GM21390 (cell line): Measurements from ENCODE around the gene CRYL1.

Experiments used
- ATAC-seq: cut with Tn5 transposase; IDR thresholded peaks from one replicate; pipeline ENCODE4 v1.9.1; 2021; ENCODE audit not compliant: unreplicated experiment

Gene CRYL1

DNA sequence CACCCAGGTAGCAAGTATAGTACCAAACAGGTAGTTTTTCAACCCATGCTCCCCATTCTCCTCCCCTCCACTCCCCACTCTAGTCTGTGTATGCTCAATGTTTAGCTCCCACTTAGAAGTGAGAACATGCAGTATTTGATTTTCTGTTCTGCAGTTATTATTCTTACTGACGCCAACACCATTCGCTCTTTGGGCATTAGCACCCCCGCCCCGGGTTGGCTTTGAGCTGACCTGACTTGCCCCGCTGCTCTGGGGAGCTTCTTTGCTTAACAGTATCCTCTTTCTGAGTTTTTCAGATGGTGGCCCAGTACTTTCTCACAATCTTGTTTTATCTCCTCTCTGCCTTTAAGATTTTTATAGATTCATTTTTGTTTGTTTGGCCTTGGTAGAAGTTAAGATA, 138.7 kb downstream of the CRYL1 start:
- no peak for ATAC-seq

DNA sequence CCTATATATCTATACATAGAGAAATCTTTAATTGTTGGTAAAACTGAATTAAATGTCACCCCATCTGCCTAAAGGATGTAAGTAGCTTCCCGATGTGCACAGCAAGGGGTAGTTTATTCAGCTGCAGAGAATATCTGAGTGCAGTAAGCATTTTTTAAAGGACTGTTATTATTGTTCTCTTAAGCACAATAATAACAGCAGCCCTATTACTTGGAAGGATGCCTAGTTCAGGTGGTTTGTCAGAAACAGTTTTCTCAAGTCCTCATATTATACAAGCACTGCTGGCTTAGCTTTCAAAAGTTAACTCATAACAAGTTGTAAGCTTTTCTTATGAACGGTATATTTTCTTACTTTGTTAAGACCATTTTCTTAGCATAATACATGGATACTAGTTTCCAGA, 142.6 kb downstream of the CRYL1 start:
- no peak for ATAC-seq

DNA sequence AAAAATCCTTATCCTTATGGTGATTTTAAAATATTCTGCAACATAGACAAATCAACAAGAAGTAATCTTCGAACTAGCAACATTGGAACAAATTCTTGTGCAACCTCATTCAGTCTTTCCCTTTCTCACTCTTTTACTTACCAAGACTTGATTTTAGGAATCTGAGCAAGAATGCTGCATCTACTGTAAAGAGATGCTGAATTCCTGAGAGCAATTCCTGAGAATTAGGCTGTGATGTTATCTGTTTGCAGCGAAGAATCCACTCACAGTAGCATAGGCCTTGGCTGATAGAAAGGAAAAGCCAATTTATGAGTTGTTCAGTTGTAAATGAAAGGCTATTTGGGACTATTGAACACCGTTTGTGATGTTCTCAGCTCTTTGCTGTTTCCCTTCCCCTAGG, 144.3 kb downstream of the CRYL1 start:
- no peak for ATAC-seq

GRCh38 chr13:20378721-20379120, 146.9 kb downstream of the CRYL1 start:
- ATAC-seq, result no peak

- no peak for ATAC-seq
These were observed 147.9 kb downstream of the CRYL1 start for GRCh38 chr13:20377720-20378119.

DNA sequence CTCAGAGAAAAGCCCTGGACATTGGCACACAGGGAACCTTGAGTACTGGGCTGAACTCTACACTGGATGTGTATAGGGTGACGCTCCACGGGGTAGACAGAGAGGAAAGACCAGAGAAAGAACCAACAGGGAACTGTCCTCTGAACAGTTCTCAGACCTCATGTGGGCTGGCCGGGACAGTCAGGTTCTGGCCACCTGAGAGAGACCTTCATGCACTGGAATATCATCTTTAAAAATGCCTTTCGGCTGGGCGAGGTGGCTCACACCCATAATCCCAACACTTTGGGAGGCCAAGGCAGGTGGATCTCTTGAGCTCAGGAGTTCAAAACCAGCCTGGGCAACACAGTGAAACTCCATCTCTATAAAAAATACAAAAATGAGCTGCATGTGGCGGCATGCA, 149.8 kb downstream of the CRYL1 start:
- no peak for ATAC-seq

DNA sequence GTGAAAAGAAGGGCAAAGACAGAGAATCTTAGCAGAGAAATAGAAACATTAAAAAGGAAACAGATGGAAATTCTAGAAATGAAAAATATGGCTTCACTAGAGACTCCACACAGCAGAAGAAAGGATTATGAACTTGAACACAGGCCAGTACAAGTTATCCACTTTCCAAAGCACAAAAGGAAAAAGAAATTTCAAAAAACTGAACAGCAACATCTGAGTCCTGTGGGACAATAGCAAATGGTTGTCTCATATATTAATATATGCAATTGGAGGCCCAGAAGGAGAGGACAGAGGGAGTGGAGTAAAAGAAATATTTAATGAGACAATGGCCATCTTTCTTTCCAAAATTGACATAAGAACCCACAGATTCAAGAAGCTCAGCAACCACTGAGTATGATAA, 151.8 kb downstream of the CRYL1 start:
- ATAC-seq, result no peak

GRCh38 chr13:20371825-20372224, 153.8 kb downstream of the CRYL1 start:
- no peak for ATAC-seq

- no peak for ATAC-seq
These were observed 154.7 kb downstream of the CRYL1 start for GRCh38 chr13:20370815-20371421.

- no peak for ATAC-seq
These were observed 155.7 kb downstream of the CRYL1 start for GRCh38 chr13:20369886-20370361.

DNA sequence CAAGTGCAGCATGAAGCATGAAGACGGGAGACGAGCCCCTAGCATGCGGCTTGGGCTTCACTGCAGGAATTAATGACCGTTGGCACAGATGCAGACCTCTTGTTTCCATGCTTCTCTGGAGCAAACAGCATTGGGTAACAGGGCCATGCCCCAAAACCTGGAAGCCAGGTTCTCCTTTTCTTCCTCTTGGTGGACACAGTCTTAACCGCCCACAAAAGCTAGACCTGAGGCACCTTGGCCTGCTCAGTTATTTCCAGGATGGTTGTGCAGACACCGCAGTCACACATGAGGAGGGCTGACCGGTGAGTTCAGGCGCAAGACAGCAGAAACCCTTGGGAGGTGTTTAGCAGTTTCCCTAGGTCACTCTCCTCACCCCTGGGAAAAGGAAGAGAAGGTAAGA, 159.6 kb downstream of the CRYL1 start:
- ATAC-seq, result no peak

GRCh38 chr13:20363603-20364002, 162.1 kb downstream of the CRYL1 start:
- ATAC-seq, result no peak

GRCh38 chr13:20363172-20363571, 162.5 kb downstream of the CRYL1 start:
- no peak for ATAC-seq

- ATAC-seq, result no peak
These were observed 163.1 kb downstream of the CRYL1 start for GRCh38 chr13:20362484-20363041.

DNA sequence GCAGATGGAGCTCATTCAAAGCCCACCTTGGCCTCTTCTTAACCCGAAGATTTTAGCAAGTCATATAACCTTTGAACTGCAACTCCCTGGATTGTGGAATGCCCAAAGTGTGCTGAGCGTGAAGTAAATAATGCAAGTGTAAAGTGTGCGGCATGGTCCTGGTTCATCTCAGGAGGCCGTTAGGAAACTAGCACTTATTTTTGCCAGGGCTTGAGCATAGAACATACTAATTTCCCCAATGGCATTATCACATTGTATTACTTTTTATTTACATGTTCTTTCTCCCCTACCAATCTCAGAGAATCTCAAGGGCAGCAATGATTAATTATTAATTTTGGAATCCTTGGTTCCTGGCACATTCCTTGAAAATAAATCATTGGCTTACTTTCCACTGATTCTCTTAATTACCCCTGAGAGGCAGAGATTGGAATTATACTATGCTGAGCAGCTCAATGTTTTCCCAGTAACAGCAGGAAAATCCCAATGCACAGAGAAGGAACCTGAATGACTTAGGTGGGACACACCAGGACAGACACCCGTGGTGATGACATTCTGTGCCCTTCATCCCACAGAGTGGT, 164.7 kb downstream of the CRYL1 start:
- no peak for ATAC-seq

GRCh38 chr13:20360041-20360491, 165.6 kb downstream of the CRYL1 start:
- no peak for ATAC-seq

DNA sequence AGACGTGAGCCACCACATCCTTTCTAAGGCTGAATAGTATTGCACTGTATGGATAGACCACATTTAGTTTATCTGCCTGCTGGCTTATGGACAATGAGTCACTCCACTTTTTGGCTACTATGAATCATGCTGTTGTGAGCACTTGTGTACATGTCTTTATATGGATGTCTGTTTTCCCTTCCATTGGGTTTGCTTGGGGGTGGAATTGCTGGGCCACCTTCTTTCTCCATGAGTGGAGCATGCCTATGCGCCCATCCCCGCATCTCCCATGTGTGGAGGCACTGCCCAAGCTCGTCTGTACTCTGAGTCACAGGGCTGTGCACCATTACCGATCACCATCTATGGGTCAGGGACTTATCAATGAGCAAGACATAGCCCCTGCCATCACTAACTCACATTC, 166.3 kb downstream of the CRYL1 start:
- ATAC-seq, result no peak

DNA sequence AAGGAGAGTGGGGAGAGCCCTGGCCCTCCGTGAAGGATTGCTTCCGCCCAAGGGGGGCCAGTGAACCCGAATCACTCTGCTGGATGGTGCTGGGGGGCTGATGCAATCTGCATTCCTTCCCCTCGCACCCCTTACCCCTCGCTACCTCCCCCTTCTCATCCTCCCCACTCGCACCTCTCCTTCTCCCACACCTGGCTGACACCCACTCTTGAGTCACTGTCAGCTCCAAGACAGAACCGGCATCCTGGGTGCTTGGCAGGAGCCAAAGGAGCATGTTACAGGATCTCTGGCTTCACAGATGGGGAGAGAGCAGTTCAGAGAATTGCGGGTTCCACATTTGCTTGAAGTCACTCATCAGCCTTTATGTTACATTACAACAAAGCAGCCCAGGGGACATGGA, 167.6 kb downstream of the CRYL1 start:
- no peak for ATAC-seq

GRCh38 chr13:20356444-20356843, 169.2 kb downstream of the CRYL1 start:
- no peak for ATAC-seq

DNA sequence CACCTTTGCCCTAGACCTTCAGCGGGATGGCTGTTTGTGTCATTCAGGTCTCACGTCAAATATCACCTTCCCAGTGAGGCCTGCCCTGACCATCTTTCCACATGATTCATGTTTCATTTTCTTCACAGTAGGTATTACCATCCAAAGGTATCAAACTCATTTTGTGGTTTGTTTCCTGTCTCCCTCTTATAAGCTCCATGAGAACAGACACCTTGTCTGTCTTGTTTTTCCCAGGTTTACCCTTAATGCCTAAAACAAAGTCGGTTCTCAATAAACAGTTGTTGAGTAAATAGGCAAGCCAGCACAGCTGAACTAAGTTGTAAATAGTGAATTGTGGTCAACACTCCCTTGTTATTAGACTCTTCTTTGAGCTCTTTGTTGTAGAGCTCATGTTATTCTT, 170.9 kb downstream of the CRYL1 start:
- ATAC-seq, result no peak

- ATAC-seq, result no peak
These were observed 171.7 kb downstream of the CRYL1 start for GRCh38 chr13:20353973-20354372.
